ENCODE measurements around the gene CELSR1.

GRCh38 chr22:46351767-46352166, 185.7 kb downstream of the CELSR1 start:
- TF ChIP-seq POLR2A (IDR thresholded peaks at IDR 0.05; ENCODE audit: low read length) (no peak), GATA1 (IDR thresholded peaks at IDR 0.05; ENCODE audit: low read depth, low read length) (no peak)

Measured in erythroblast (primary cell).